Measurements from ENCODE around the gene FAM13A.

DNA sequence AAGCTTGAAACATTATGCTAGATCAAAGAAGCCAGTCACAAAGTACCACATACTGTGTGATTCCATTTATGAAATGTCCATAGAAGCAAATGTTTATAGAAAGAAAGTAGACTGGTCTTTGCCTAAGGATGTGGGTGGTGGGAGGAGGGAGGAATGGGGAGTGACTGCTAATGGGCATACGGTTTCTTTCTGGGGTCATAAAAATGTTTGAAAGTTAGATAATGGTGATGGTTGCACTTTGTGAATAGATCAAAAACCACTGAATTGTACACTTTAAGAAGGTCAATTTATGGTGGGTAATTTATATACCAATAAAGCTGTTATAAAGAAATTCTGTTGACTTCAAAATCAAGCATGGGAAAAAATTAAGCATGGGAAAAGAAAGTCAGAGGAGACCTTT lies 56.6 kb downstream of the FAM13A start:
- no peak for TF ChIP-seq POLR2AphosphoS5 (IDR thresholded peaks at IDR 0.05)
- TF ChIP-seq EP300 (IDR thresholded peaks at IDR 0.05) = no peak

Data from suprapubic skin (tissue), 4 donors.